Amygdala (tissue), 56 donors: ENCODE data around the gene PLXNA2.
A peak's percentile ranks its signal among the peaks of the same experiment; 100 is the strongest.

Experiments
- DNase-seq, 56 donors: peaks; one replicate each; lab custom pipeline; 2025; lab: John Stamatoyannopoulos, UW

Gene PLXNA2

GRCh38 chr1:208243527-208243966, 637 bp downstream of the PLXNA2 start:
- DNase-seq: peak in 6 of 56 donors; percentile 46 to 65 (median 56)

- peak in 4 of 56 donors; percentile 34 to 58 (median 40) for DNase-seq
Observed at GRCh38 chr1:208242941-208243526, 1.1 kb downstream of the PLXNA2 start.

GRCh38 chr1:208242146-208242545, 2.0 kb downstream of the PLXNA2 start:
- no peak for DNase-seq

GRCh38 chr1:208241512-208241911, 2.7 kb downstream of the PLXNA2 start:
- no peak for DNase-seq

DNA sequence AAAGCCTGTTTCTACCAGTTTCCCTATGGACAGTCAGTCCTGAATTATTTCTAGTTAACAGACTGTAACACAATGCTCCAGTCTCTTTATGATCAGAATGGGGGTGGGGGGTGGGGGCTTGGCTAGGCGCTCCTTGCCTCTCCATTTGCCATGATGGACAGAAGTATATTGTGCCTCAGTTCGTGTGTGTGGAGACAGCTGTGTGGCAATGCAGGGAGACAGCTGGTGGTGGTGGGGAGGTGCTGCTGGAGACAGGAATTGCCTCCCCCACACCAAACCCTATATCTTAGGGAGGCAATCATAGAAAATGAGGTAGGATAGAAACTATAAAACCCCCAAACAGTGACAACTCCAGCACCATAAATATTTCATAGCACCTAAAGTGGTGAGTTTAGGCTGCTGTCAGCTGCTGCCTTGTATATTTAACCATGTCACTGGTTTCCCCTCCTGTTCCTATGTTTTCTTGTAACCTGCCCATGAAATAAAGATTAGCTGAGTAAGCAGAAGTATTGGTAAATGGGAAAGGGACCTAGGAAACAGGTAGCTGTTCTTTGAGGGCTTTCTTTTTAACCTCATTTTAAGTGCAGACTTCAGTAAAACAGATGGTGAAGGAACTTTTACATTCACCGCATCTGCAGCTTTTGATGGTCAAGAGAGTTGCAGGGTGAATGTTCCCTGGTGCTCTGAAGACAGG, 3.4 kb downstream of the PLXNA2 start:
- no peak for DNase-seq

GRCh38 chr1:208239473-208240381, 4.5 kb downstream of the PLXNA2 start:
- DNase-seq: peak in 3 of 56 donors; percentile 24 to 59 (median 51)

DNA sequence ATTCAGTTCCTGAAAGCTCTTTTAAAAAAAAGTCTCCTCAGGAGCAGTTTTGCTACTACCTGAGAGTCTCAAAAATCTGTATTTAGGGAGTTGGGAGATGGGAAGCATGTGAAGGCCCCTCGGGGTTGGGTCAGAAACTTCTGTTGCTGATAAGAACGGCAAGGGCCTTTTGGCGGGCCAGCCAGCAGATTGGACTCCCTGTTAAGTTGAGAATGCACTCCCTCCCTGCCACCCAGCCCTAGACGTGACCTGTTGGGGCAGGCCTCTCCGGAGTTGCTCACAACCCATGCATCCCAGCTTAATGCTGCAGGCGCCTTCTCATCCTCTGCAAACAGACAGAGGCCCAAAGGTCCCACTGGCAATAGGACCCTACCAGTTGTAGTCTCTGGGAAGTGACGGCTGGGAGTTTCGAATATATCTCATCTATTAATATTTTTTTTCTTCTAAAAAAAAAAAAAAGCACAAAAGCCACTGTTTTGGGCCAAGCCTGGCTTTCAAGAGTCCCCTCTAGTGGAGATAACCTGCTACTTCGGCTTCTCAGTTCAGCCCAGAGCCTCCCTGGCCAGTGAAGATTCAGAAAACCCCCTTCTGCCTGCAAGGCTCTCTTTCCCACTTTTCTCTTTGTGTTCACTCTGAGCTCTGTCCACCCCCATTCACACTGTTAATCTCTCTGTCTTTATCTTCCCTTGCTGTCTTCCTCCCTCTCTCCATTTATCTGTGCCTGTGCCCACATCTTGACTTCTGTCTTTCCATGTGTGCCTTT, 5.3 kb downstream of the PLXNA2 start:
- DNase-seq: peak in 7 of 56 donors; percentile 14 to 59 (median 28)

GRCh38 chr1:208237241-208237640, 6.9 kb downstream of the PLXNA2 start:
- no peak for DNase-seq

- DNase-seq: no peak
Observed at GRCh38 chr1:208235982-208236761, 8.0 kb downstream of the PLXNA2 start.

- no peak for DNase-seq
Observed at GRCh38 chr1:208235356-208235981, 8.7 kb downstream of the PLXNA2 start.

DNA sequence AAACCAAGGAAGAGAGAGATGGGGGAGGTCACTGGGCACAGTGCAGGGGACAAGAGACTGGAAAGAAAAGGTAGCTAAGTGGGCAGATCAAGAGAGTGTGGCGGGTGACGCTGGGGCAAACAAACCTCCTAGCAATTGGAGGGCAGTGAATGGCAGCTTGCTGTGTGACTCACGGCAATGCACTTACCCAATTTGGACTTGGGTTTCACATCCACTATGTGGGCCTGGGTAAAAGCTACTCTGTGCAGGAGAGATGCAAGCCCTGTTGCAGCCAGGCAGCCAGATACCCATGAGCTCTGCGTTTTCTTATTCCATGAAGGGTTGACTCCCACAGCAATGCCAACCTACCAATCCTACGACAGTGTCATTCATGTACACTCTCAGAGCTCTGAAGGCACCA, 9.5 kb downstream of the PLXNA2 start:
- peak in 1 of 56 donors; percentile 17 for DNase-seq

- no peak for DNase-seq
Observed at GRCh38 chr1:208233978-208234377, 10.2 kb downstream of the PLXNA2 start.

DNA sequence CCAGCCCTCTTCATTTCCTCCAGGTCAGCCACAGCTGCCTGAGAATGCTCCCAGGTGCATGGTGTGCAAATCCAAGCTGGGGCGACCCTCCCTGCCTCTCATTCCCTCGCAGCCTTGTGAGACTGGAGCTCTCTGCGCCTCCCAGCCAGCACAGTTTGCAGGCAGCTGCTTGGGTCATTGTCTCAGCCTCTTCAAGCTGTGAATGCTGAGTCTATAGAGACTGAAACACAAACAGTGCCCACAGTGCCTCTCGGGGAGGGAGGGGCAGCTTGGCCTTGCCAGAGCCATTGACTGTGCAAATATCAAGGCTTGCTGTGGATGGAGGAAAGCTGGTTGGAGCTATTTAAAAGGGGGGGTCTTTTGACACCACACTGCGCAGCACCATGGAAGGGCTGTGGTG, 10.6 kb downstream of the PLXNA2 start:
- peak in 42 of 56 donors; percentile 21 to 82 (median 57) for DNase-seq

GRCh38 chr1:208232662-208233038, 11.5 kb downstream of the PLXNA2 start:
- no peak for DNase-seq

GRCh38 chr1:208231881-208232661, 12.1 kb downstream of the PLXNA2 start:
- DNase-seq: no peak

GRCh38 chr1:208230668-208231529, 13.3 kb downstream of the PLXNA2 start:
- no peak for DNase-seq

DNA sequence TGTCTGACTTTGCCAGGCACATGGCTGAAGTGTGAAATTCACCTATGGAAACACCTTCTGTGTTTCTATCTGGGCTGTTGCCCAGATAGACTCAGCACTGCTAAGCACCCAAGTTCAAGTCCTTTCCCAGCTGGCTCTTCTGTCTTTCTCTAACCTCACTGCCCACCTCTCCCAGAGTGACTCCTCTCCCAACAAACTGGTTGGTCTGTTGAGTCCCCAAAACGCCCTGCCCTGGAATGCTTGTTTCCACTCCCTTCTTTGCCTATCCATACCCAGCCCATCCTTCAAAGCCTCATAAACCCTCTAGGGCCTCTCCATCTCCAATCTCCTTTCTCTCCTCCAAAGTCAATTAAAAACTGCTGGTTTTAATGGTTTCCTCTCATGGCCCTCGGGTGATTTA, 15.6 kb downstream of the PLXNA2 start:
- no peak for DNase-seq
